Measurements from ENCODE around the gene ST3GAL4. TPM values are rescaled to one million over a fixed set of nuclear protein-coding genes. Genes with fewer than 3 reads are reported as not detected.

ST3GAL4 gene
- total and polyA plus RNA-seq, 2 donors (not counting 1 experiment from before 2014, with no cell fraction given), result 1.1 to 1.9 TPM

- Histone ChIP-seq H3K27me3 (replicated peaks in 1 of 4; ENCODE audit: control extremely low read depth in 1 of 4, control insufficient read depth in 3 of 4, insufficient read depth in 4 of 4, low read length in 3 of 4) (peaks cover 0 to 11% (median 1%) of the 10 kb centered on the region in 4 experiments), H3K4me1 (ENCODE audit: control insufficient read depth in 2 of 2, insufficient read depth in 2 of 2, low read length in 2 of 2) (peaks cover 13 to 22% of the 10 kb centered on the region in 2 donors), H3K79me2 (ENCODE audit: control insufficient read depth, insufficient read depth, low read length) (no peaks in the 10 kb centered on the region), H4K20me1 (ENCODE audit: control insufficient read depth, insufficient read depth, low read length, poor library complexity, severe bottlenecking) (no peaks in the 10 kb centered on the region), H3K27ac (ENCODE audit: low read length in 2 of 2) (no peak overlapping the region), H3K4me3 (ENCODE audit: control extremely low read depth in 1 of 5, extremely low read depth in 1 of 5, insufficient read depth in 1 of 5, low read depth in 2 of 5, low read length in 4 of 5) (no peak overlapping the region), H3K9me3 (ENCODE audit: control extremely low read depth in 1 of 3, control insufficient read depth in 2 of 3, insufficient read depth in 1 of 3, low read length in 2 of 3) (peaks cover 0 to 9% (median 0%) of the 10 kb centered on the region in 3 donors), H2AFZ (ENCODE audit: insufficient read depth, low read depth, low read length, poor library complexity, severe bottlenecking) (no peak overlapping the region), H3K9ac (ENCODE audit: low read length) (no peak overlapping the region), H3K36me3 (replicated peaks in 1 of 2; ENCODE audit: control extremely low read depth in 1 of 2, control insufficient read depth in 1 of 2, extremely low read depth in 1 of 2, insufficient read depth in 2 of 2, low read length in 1 of 2) (no peaks in the 10 kb centered on the region), H3K4me2 (replicated peaks; ENCODE audit: low read depth, low read length, poor library complexity, severe bottlenecking) (no peak overlapping the region)
- DNase-seq, result no peak
- Mint-ChIP-seq H3K27ac (no peak overlapping the region), H3K4me3 (no peak overlapping the region), H3K9me3 (ENCODE audit: insufficient read depth) (no peaks in the 10 kb centered on the region), H3K27me3 (peaks cover 12% of the 10 kb centered on the region), H3K4me1 (peaks cover 13% of the 10 kb centered on the region)
- intact Hi-C loops (cut with micrococcal nuclease), result no loop called here
- TF ChIP-seq EZH2 (IDR thresholded peaks at IDR 0.05; ENCODE audit: borderline replicate concordance, insufficient read depth, low read depth, low read length, poor library complexity, severe bottlenecking), result no peak
- no peak for TF ChIP-seq CTCF (IDR thresholded peaks at IDR 0.05)
- ChIA-PET CTCF (interaction anchor here (2.6 kb wide), 1 partner anchor 20 kb away, joined by 10 read pairs; no protein-coding TSS in a partner anchor), POLR2A (no interaction called here)
- no peak for ATAC-seq (ENCODE audit: low read depth)
- 81% methylated on average over 13 of the region's 15 CpGs for WGBS (ENCODE audit: insufficient coverage)
Observed at GRCh38 chr11:126460417-126461095, 105.1 kb downstream of the ST3GAL4 start.

GRCh38 chr11:126461096-126461440 lies 105.6 kb downstream of the ST3GAL4 start:
- Histone ChIP-seq H3K4me3 (ENCODE audit: control extremely low read depth in 1 of 5, extremely low read depth in 1 of 5, insufficient read depth in 1 of 5, low read depth in 2 of 5, low read length in 4 of 5) (no peak overlapping the region), H3K9ac (ENCODE audit: low read length) (no peak overlapping the region), H3K4me1 (ENCODE audit: control insufficient read depth in 2 of 2, insufficient read depth in 2 of 2, low read length in 2 of 2) (peaks cover 19 to 27% of the 10 kb centered on the region in 2 donors), H3K9me3 (ENCODE audit: control extremely low read depth in 1 of 3, control insufficient read depth in 2 of 3, insufficient read depth in 1 of 3, low read length in 2 of 3) (peaks cover 0 to 9% (median 0%) of the 10 kb centered on the region in 3 donors), H3K36me3 (replicated peaks in 1 of 2; ENCODE audit: control extremely low read depth in 1 of 2, control insufficient read depth in 1 of 2, extremely low read depth in 1 of 2, insufficient read depth in 2 of 2, low read length in 1 of 2) (no peaks in the 10 kb centered on the region), H3K27ac (ENCODE audit: low read length in 2 of 2) (no peak overlapping the region), H4K20me1 (ENCODE audit: control insufficient read depth, insufficient read depth, low read length, poor library complexity, severe bottlenecking) (no peaks in the 10 kb centered on the region), H3K79me2 (ENCODE audit: control insufficient read depth, insufficient read depth, low read length) (no peaks in the 10 kb centered on the region), H3K27me3 (replicated peaks in 1 of 4; ENCODE audit: control extremely low read depth in 1 of 4, control insufficient read depth in 3 of 4, insufficient read depth in 4 of 4, low read length in 3 of 4) (peaks cover 0 to 11% (median 1%) of the 10 kb centered on the region in 4 experiments), H3K4me2 (replicated peaks; ENCODE audit: low read depth, low read length, poor library complexity, severe bottlenecking) (no peak overlapping the region), H2AFZ (ENCODE audit: insufficient read depth, low read depth, low read length, poor library complexity, severe bottlenecking) (no peak overlapping the region)
- no peak for TF ChIP-seq CTCF (IDR thresholded peaks at IDR 0.05)
- no peak for TF ChIP-seq EZH2 (IDR thresholded peaks at IDR 0.05; ENCODE audit: borderline replicate concordance, insufficient read depth, low read depth, low read length, poor library complexity, severe bottlenecking)
- CTCF ChIA-PET, result interaction anchor here (2.6 kb wide), 1 partner anchor 20 kb away, joined by 10 read pairs; no protein-coding TSS in a partner anchor
- Mint-ChIP-seq H3K27me3 (peaks cover 12% of the 10 kb centered on the region), H3K27ac (no peak overlapping the region), H3K4me1 (peaks cover 19% of the 10 kb centered on the region), H3K9me3 (ENCODE audit: insufficient read depth) (no peaks in the 10 kb centered on the region), H3K4me3 (no peak overlapping the region)
- 87% methylated on average over 7 of the region's 8 CpGs for WGBS (ENCODE audit: insufficient coverage)
- intact Hi-C loops (cut with micrococcal nuclease), result no loop called here
- ATAC-seq (ENCODE audit: low read depth), result no peak
- DNase-seq, result no peak
- POLR2A ChIA-PET, result no interaction called here
